HEK293 (cell line): ENCODE measurements around the gene BCL7A.

Experiments
- CTCF ChIA-PET: fragments of 350-600 bp; formaldehyde crosslinking; extraction: SDS; loops from one replicate; lab custom pipeline; 2021; ENCODE audit warnings: antibody characterized with exemption; lab: Yijun Ruan, JAX
- POLR2A ChIA-PET: fragments of 300-600 bp; formaldehyde crosslinking; extraction: SDS; loops from one replicate; lab custom pipeline; 2020; ENCODE audit warnings: antibody characterized with exemption, inconsistent platforms; lab: Yijun Ruan, JAX
- H3K27ac ChIP-seq: fragments of 200-500 bp; sonication (Bioruptor generic); 2 replicates; pipeline ENCODE4 v1.5.1; 2014; ENCODE audit warnings: low read depth, low read length, control low read depth, inconsistent platforms; ENCODE audit errors: extremely low read depth
- H3K36me3 ChIP-seq, 2 experiments: fragments of 200-500 bp in 1 of 2; sonication (Bioruptor generic) in 1 of 2; 1 replicate in 1 of 2; 2 replicates in 1 of 2; pipeline ENCODE4 v1.5.1; 2014 to 2017; ENCODE audit warnings: inconsistent platforms in 2 of 2, low read length in 2 of 2; ENCODE audit not compliant: control insufficient read depth in 2 of 2, insufficient read depth in 1 of 2
- H3K4me1 ChIP-seq: fragments of 200-500 bp; sonication (Bioruptor generic); 2 replicates; pipeline ENCODE4 v1.5.1; 2014; ENCODE audit warnings: mild to moderate bottlenecking, low read length, inconsistent platforms; ENCODE audit not compliant: control insufficient read depth, insufficient read depth
- H3K4me3 ChIP-seq: 2 replicates; pipeline ENCODE4 v1.5.1; 2011; ENCODE audit warnings: low read depth, mild to moderate bottlenecking, control low read depth, low read length, moderate library complexity
- H3K9me3 ChIP-seq: fragments of 200-500 bp; sonication (Bioruptor generic); 2 replicates; pipeline ENCODE4 v1.5.1; 2014; ENCODE audit warnings: low read depth, low read length, inconsistent platforms; ENCODE audit not compliant: control insufficient read depth, insufficient read depth
- BCL6B ChIP-seq: fragments of 450-650 bp; formaldehyde crosslinking; IDR thresholded peaks from 2 replicates; pipeline ENCODE4 v1.5.1; 2017; ENCODE audit warnings: missing biosample characterization, missing genetic modification characterization
- GFI1B ChIP-seq: fragments of 450-650 bp; formaldehyde crosslinking; IDR thresholded peaks from 2 replicates; pipeline ENCODE4 v1.5.1; 2016; ENCODE audit warnings: missing biosample characterization, missing genetic modification characterization
- GLIS2 ChIP-seq: fragments of 450-650 bp; formaldehyde crosslinking; IDR thresholded peaks from 2 replicates; pipeline ENCODE4 v1.5.1; 2016; ENCODE audit warnings: missing biosample characterization, missing genetic modification characterization
- KLF7 ChIP-seq: fragments of 450-650 bp; formaldehyde crosslinking; IDR thresholded peaks from 2 replicates; pipeline ENCODE4 v1.5.1; 2016; ENCODE audit warnings: missing biosample characterization, missing genetic modification characterization, borderline replicate concordance
- SETDB1 ChIP-seq: IDR thresholded peaks from one replicate; pipeline ENCODE4 v1.6.1; 2017; ENCODE audit warnings: mild to moderate bottlenecking, low read length, moderate library complexity, mixed read lengths; ENCODE audit not compliant: insufficient read length
- TRIM28 ChIP-seq: IDR thresholded peaks from 2 replicates; pipeline ENCODE4 v1.6.1; 2011; ENCODE audit warnings: low read length, control low read depth, borderline replicate concordance
- WT1 ChIP-seq: fragments of 450-650 bp; formaldehyde crosslinking; IDR thresholded peaks from 2 replicates; pipeline ENCODE4 v1.5.1; 2016; ENCODE audit warnings: missing biosample characterization, missing genetic modification characterization
- ZBTB17 ChIP-seq: fragments of 450-650 bp; formaldehyde crosslinking; IDR thresholded peaks from 2 replicates; pipeline ENCODE4 v1.5.1; 2016; ENCODE audit warnings: missing biosample characterization, missing genetic modification characterization
- ZBTB49 ChIP-seq: fragments of 450-650 bp; formaldehyde crosslinking; IDR thresholded peaks from 2 replicates; pipeline ENCODE4 v1.5.1; 2016; ENCODE audit warnings: missing biosample characterization, missing genetic modification characterization, low read depth
- ZBTB7A ChIP-seq: fragments of 450-650 bp; formaldehyde crosslinking; IDR thresholded peaks from 2 replicates; pipeline ENCODE4 v1.5.1; 2016; ENCODE audit warnings: low read depth, missing biosample characterization, missing genetic modification characterization
- ZNF157 ChIP-seq: fragments of 450-650 bp; formaldehyde crosslinking; IDR thresholded peaks from 2 replicates; pipeline ENCODE4 v1.5.1; 2016; ENCODE audit warnings: missing biosample characterization, missing genetic modification characterization
- ZNF174 ChIP-seq: fragments of 450-650 bp; formaldehyde crosslinking; IDR thresholded peaks from 2 replicates; pipeline ENCODE4 v1.5.0; 2017; ENCODE audit warnings: missing biosample characterization, mild to moderate bottlenecking, missing genetic modification characterization
- ZNF19 ChIP-seq: fragments of 450-650 bp; formaldehyde crosslinking; IDR thresholded peaks from 2 replicates; pipeline ENCODE4; 2016; ENCODE audit warnings: missing biosample characterization, missing genetic modification characterization, low read depth
- ZNF239 ChIP-seq: fragments of 450-650 bp; formaldehyde crosslinking; IDR thresholded peaks from 2 replicates; pipeline ENCODE4 v1.5.1; 2016; ENCODE audit warnings: missing biosample characterization, missing genetic modification characterization
- ZNF280C ChIP-seq: fragments of 450-650 bp; formaldehyde crosslinking; IDR thresholded peaks from 2 replicates; pipeline ENCODE4 v1.5.1; 2016; ENCODE audit warnings: missing biosample characterization, missing genetic modification characterization
- ZNF311 ChIP-seq: fragments of 450-650 bp; formaldehyde crosslinking; IDR thresholded peaks from 2 replicates; pipeline ENCODE4 v1.5.1; 2017; ENCODE audit warnings: missing biosample characterization, missing genetic modification characterization, borderline replicate concordance
- ZNF335 ChIP-seq: fragments of 450-650 bp; formaldehyde crosslinking; conservative IDR thresholded peaks from 2 replicates; pipeline ENCODE4 v1.5.1; 2016; ENCODE audit warnings: missing biosample characterization, missing genetic modification characterization
- ZNF341 ChIP-seq: fragments of 450-650 bp; formaldehyde crosslinking; IDR thresholded peaks from 2 replicates; pipeline ENCODE4; 2016; ENCODE audit warnings: low read depth, missing biosample characterization, missing genetic modification characterization
- ZNF391 ChIP-seq: fragments of 450-650 bp; formaldehyde crosslinking; IDR thresholded peaks from 2 replicates; pipeline ENCODE4 v1.5.1; 2016; ENCODE audit warnings: low read depth, missing biosample characterization, missing genetic modification characterization, borderline replicate concordance
- ZNF473 ChIP-seq: fragments of 450-650 bp; formaldehyde crosslinking; IDR thresholded peaks from 2 replicates; pipeline ENCODE4 v1.5.1; 2017; ENCODE audit warnings: missing biosample characterization, missing genetic modification characterization
- ZNF514 ChIP-seq: fragments of 450-650 bp; formaldehyde crosslinking; IDR thresholded peaks from 2 replicates; pipeline ENCODE4 v1.5.1; 2016; ENCODE audit warnings: missing biosample characterization, missing genetic modification characterization
- ZNF530 ChIP-seq: fragments of 450-650 bp; formaldehyde crosslinking; IDR thresholded peaks from 2 replicates; pipeline ENCODE4 v1.5.1; 2016; ENCODE audit warnings: low read depth, missing biosample characterization, missing genetic modification characterization
- ZNF585B ChIP-seq: fragments of 450-650 bp; formaldehyde crosslinking; IDR thresholded peaks from 2 replicates; pipeline ENCODE4 v1.5.1; 2016; ENCODE audit warnings: missing biosample characterization, missing genetic modification characterization
- ZNF837 ChIP-seq: fragments of 450-650 bp; formaldehyde crosslinking; IDR thresholded peaks from 2 replicates; pipeline ENCODE4 v1.5.1; 2016; ENCODE audit warnings: missing biosample characterization, missing genetic modification characterization
- ZSCAN16 ChIP-seq: fragments of 450-650 bp; formaldehyde crosslinking; IDR thresholded peaks from 2 replicates; pipeline ENCODE4 v1.5.1; 2016; ENCODE audit warnings: missing biosample characterization, missing genetic modification characterization
- ZSCAN23 ChIP-seq: fragments of 450-650 bp; formaldehyde crosslinking; IDR thresholded peaks from 2 replicates; pipeline ENCODE4 v1.5.1; 2016; ENCODE audit warnings: missing biosample characterization, missing genetic modification characterization

BCL7A gene

DNA sequence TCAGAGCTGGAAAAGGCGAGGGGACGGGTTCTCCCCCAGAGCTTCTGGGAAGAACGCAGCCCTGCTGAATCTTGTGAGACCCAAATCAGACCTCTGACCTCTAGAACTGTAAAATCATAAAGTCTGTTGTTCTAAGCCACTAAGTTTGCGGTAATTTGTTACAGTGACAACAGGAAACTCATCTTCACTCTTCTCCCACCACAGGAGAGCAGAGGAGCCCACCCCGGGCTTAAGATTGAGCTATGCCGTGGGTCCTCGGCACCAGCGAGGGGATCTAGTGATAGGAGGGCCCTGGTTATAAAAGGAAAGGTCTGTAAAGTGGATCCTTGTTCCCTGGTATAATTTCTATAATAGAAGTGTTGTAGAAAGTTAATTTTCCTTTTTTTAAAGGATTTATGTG lies 64.4 kb downstream of the BCL7A start:
- ChIA-PET CTCF (interaction anchor here (0.6 to 0.7 kb wide), 2 partner anchors 12 to 23 kb away, joined by 3 read pairs; no protein-coding TSS in a partner anchor), POLR2A (interaction anchor here (1.4 kb wide), 1 partner anchor 11 kb away, joined by 3 read pairs; no protein-coding TSS in a partner anchor)
- H3K9me3 ChIP-seq = no peaks in the 10 kb centered on the region
- TF ChIP-seq ZSCAN16 (no peak), ZNF280C (tag by site-specific recombination) (no peak), ZBTB49 (no peak), TRIM28 (no peak), KLF7 (tag by site-specific recombination) (no peak), ZNF530 (tag by site-specific recombination) (no peak), ZNF514 (tag by site-specific recombination) (no peak), ZNF174 (tag by site-specific recombination) (no peak), ZNF157 (tag by site-specific recombination) (no peak), ZNF311 (no peak), SETDB1 (no peak), ZNF335 (tag by site-specific recombination) (no peak)
- H3K27ac ChIP-seq = no peak overlapping the region
- H3K36me3 ChIP-seq = peaks cover 0 to 43% of the 10 kb centered on the region in 2 experiments; a peak in 2 of 3 replicates
- peaks cover 8% of the 10 kb centered on the region for H3K4me1 ChIP-seq
- no peak overlapping the region for H3K4me3 ChIP-seq

DNA sequence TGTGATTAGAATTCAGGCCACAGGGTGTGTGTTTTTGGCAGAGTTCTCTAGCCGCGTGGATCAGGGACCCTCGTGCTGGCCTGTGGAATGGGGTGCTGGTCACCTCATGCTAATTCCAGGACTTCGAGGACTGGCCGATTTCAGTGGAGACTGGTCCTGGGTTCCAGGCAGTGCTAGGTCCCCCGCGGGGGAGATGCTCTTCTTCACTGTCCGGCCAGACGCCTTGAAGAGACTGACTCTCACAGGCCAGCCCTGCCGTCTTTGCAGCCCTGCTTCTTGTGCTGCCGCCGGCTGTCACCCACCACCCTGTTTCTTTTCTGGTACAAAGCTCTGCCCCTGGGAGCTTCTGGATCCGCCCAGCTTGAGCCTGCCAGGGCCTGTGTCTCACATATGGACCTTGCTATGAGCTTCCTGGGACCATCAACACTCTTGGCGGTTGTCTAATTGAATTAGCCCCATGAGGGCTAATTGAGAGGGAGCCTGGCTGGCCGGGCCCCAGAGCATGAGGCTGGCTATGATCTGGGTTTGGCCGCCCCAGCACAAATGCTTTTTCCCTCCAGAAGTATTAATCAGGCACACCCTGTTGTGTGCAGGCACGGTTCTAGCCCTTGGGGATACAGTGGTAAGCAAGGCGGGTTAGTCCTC lies 65.1 kb downstream of the BCL7A start:
- POLR2A ChIA-PET = interaction anchor here (1.4 kb wide), 1 partner anchor 10 kb away, joined by 3 read pairs; no protein-coding TSS in a partner anchor
- H3K9me3 ChIP-seq = no peaks in the 10 kb centered on the region
- no peak overlapping the region for H3K27ac ChIP-seq
- peaks cover 0 to 42% of the 10 kb centered on the region in 2 experiments; a peak in 2 of 3 replicates for H3K36me3 ChIP-seq
- H3K4me3 ChIP-seq = no peak overlapping the region
- CTCF ChIA-PET = interaction anchor here (0.6 to 0.7 kb wide), 2 partner anchors 11 to 24 kb away, joined by 3 read pairs; no protein-coding TSS in a partner anchor
- TF ChIP-seq WT1 (tag by site-specific recombination) (no peak), ZNF837 (tag by site-specific recombination) (no peak), ZNF239 (tag by site-specific recombination) (no peak), ZNF585B (no peak), ZNF19 (tag by site-specific recombination) (no peak), GFI1B (tag by site-specific recombination) (no peak), ZNF341 (no peak), ZNF514 (tag by site-specific recombination) (no peak), ZNF391 (tag by site-specific recombination) (no peak), ZNF473 (no peak), ZSCAN23 (tag by site-specific recombination) (no peak), BCL6B (tag by site-specific recombination) (no peak), ZBTB17 (no peak), GLIS2 (no peak), ZBTB7A (tag by site-specific recombination) (no peak)
- H3K4me1 ChIP-seq = peaks cover 2% of the 10 kb centered on the region; the same call in 1 of the 2 replicates
